ENCODE results near the gene DLEC1. TPM values are rescaled to one million over a fixed set of nuclear protein-coding genes. Genes with fewer than 3 reads are reported as not detected.

The DLEC1 gene
- total and polyA plus RNA-seq, 2 donors from 2014 or later, result 0.52 to 3.3 TPM

DNA sequence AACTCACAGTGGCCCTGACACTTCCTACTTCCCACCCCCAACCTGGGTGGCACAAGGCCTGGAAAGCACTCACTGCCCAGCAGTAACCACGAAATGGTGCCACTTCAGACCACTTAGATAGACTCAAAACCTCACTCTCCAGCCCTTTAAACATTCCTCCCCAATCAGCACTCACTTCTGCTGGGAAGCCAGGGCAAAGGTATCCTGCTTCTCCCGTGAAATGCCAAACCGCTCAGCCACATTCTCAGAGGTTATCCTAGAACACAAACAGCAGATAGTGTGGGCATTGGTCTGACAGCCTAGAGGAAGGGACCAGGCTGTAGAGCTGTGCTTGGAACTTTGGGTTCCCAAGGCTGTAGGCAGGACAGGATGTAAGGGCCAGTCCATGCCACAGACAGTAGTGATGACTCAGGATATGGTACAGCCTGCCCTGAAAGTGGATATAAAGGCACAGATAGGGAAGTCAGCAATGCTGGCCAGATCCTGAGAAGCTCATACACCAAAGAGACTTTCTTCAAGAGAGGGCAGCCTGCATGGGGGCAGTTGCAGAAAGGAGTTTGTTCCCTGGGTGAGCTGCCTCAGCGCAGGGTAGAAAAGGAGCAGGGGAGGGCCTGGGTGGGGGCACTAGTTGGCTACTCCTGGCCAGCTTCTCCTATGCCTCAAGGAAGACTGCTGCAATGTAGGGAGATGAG, 88.7 kb downstream of the DLEC1 start:
- intact Hi-C loops (cut with DNase I), result no loop called here
- DNase-seq (peak in 1 of 5 donors; percentile 5), FAIRE-seq (no peak)
- H3K27me3 ChIP-seq (ENCODE audit: control insufficient read depth, insufficient read depth, low read length), result no peaks in the 10 kb centered on the region
- TF ChIP-seq, protein P1, sequence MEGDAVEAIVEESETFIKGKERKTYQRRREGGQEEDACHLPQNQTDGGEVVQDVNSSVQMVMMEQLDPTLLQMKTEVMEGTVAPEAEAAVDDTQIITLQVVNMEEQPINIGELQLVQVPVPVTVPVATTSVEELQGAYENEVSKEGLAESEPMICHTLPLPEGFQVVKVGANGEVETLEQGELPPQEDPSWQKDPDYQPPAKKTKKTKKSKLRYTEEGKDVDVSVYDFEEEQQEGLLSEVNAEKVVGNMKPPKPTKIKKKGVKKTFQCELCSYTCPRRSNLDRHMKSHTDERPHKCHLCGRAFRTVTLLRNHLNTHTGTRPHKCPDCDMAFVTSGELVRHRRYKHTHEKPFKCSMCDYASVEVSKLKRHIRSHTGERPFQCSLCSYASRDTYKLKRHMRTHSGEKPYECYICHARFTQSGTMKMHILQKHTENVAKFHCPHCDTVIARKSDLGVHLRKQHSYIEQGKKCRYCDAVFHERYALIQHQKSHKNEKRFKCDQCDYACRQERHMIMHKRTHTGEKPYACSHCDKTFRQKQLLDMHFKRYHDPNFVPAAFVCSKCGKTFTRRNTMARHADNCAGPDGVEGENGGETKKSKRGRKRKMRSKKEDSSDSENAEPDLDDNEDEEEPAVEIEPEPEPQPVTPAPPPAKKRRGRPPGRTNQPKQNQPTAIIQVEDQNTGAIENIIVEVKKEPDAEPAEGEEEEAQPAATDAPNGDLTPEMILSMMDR (IDR thresholded peaks at IDR 0.05; ENCODE audit: borderline replicate concordance, extremely low read depth, insufficient read depth), result no peak
- H3K36me3 ChIP-seq (ENCODE audit: control insufficient read depth in 2 of 3, insufficient read depth in 3 of 3, low read length in 3 of 3), result peaks cover 3 to 77% (median 56%) of the 10 kb centered on the region in 3 donors
- no peak overlapping the region for H3K9ac ChIP-seq (ENCODE audit: low read length in 3 of 3)
- H3K4me3 ChIP-seq (ENCODE audit: low read length in 3 of 3), result no peak overlapping the region
- no peak overlapping the region for H3K27ac ChIP-seq (ENCODE audit: low read depth in 2 of 2, low read length in 2 of 2)
- no peaks in the 10 kb centered on the region for H3K9me3 ChIP-seq (ENCODE audit: control insufficient read depth in 2 of 3, insufficient read depth in 1 of 3, low read length in 3 of 3)
- H3K4me1 ChIP-seq (ENCODE audit: control insufficient read depth in 2 of 3, insufficient read depth in 2 of 3, low read depth in 1 of 3, low read length in 3 of 3), result peaks cover 0 to 33% (median 28%) of the 10 kb centered on the region in 3 donors

DNA sequence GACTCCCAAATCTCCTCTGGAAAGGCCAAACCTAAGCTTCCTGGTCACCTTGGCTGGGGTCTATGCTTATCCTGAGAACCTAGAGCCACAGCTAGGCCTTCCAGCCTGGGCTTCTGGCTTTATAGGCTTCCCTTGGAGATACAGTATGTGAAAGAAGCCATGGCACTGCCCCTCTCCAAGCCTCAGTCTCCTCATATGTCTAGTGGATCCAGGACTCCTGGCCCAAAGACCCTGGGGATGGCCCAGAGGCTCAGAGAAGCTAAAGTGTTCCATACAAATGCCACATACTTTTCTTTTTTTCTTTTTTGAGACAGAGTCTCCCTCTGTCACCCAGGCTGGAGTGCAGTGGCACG, 89.3 kb downstream of the DLEC1 start:
- Histone ChIP-seq H3K36me3 (ENCODE audit: control insufficient read depth in 2 of 3, insufficient read depth in 3 of 3, low read length in 3 of 3) (peaks cover 3 to 77% (median 56%) of the 10 kb centered on the region in 3 donors), H3K9me3 (ENCODE audit: control insufficient read depth in 2 of 3, insufficient read depth in 1 of 3, low read length in 3 of 3) (no peaks in the 10 kb centered on the region), H3K4me1 (ENCODE audit: control insufficient read depth in 2 of 3, insufficient read depth in 2 of 3, low read depth in 1 of 3, low read length in 3 of 3) (peaks cover 0 to 38% (median 30%) of the 10 kb centered on the region in 3 donors), H3K27ac (ENCODE audit: low read depth in 2 of 2, low read length in 2 of 2) (no peak overlapping the region), H3K9ac (ENCODE audit: low read length in 3 of 3) (no peak overlapping the region), H3K4me3 (ENCODE audit: low read length in 3 of 3) (no peak overlapping the region), H3K27me3 (ENCODE audit: control insufficient read depth, insufficient read depth, low read length) (no peaks in the 10 kb centered on the region)
- TF ChIP-seq, protein P1 (IDR thresholded peaks at IDR 0.05; ENCODE audit: borderline replicate concordance, extremely low read depth, insufficient read depth), result no peak
- DNase-seq, result no peak
- no peak for FAIRE-seq
- intact Hi-C loops (cut with DNase I), result no loop called here

DNA sequence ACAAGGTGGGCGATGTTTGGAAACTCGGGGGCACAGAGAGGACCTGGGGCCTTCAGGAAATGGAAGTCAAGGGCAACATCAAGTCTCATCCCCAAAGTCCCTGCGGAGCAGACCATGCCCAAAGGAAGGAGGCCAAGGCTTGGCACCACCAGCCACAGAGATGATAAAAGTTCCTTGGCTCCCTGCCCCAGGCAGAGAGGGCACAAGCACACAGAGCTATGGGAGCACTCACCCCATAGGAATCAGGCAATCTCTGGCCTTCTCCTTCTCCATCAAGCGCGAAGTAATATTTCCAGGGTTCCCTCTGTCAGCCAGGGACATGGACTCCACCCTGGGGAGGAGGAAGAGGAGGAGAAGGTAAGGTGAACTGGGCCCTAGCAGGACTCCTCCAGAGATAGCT, 90.0 kb downstream of the DLEC1 start:
- H3K27me3 ChIP-seq (ENCODE audit: control insufficient read depth, insufficient read depth, low read length), result no peaks in the 10 kb centered on the region

More for the DNA sequence above, 90.0 kb downstream of the DLEC1 start:
- TF ChIP-seq, protein P1 (IDR thresholded peaks at IDR 0.05; ENCODE audit: borderline replicate concordance, extremely low read depth, insufficient read depth), result no peak
- Histone ChIP-seq H3K27ac (ENCODE audit: low read depth in 2 of 2, low read length in 2 of 2) (peak overlapping the region in 1 of 2 donors; percentile 13), H3K4me3 (ENCODE audit: low read length in 3 of 3) (no peak overlapping the region), H3K4me1 (ENCODE audit: control insufficient read depth in 2 of 3, insufficient read depth in 2 of 3, low read depth in 1 of 3, low read length in 3 of 3) (peaks cover 0 to 42% (median 35%) of the 10 kb centered on the region in 3 donors), H3K9ac (ENCODE audit: low read length in 3 of 3) (no peak overlapping the region), H3K36me3 (ENCODE audit: control insufficient read depth in 2 of 3, insufficient read depth in 3 of 3, low read length in 3 of 3) (peaks cover 5 to 76% (median 56%) of the 10 kb centered on the region in 3 donors), H3K9me3 (ENCODE audit: control insufficient read depth in 2 of 3, insufficient read depth in 1 of 3, low read length in 3 of 3) (no peaks in the 10 kb centered on the region)
- FAIRE-seq, result no peak
- intact Hi-C loops (cut with DNase I), result no loop called here
- peak in 1 of 5 donors; percentile 5 for DNase-seq

All from kidney (tissue), 14 donors.